Neural cell (in vitro differentiated cells): ENCODE data around the gene RANBP9. TPM values are rescaled to one million over a fixed set of nuclear protein-coding genes. Genes with fewer than 3 reads are reported as not detected.

Experiments
- H2AFZ ChIP-seq: fragments of 200-600, 300-800 bp; sonication (generic), shearing (Covaris generic); 2 replicates; pipeline ENCODE4 v1.6.0; 2014; ENCODE audit warnings: low read depth, mild to moderate bottlenecking, antibody characterized with exemption, low read length, moderate library complexity
- H3F3A ChIP-seq: fragments of 200-600 bp; shearing (Covaris generic); 2 replicates; pipeline ENCODE4 v1.6.1; 2016; ENCODE audit warnings: mild to moderate bottlenecking, moderate library complexity, mixed read lengths, antibody characterized with exemption, low read length; ENCODE audit not compliant: insufficient read depth, poor library complexity, severe bottlenecking
- H3K27ac ChIP-seq: fragments of 200-600, 300-800 bp; sonication (generic), shearing (Covaris generic); 2 replicates; pipeline ENCODE4 v1.5.1; 2014; ENCODE audit warnings: mild to moderate bottlenecking, low read length, moderate library complexity
- H3K27me3 ChIP-seq: fragments of 300-800, 200-600 bp; sonication (generic), shearing (Covaris generic); 2 replicates; pipeline ENCODE4 v1.6.0; 2014; ENCODE audit warnings: mild to moderate bottlenecking, low read depth, low read length, moderate library complexity; ENCODE audit not compliant: insufficient read depth
- H3K36me3 ChIP-seq: fragments of 300-800, 200-600 bp; sonication (generic), shearing (Covaris generic); 2 replicates; pipeline ENCODE4 v1.5.1; 2014; ENCODE audit warnings: mild to moderate bottlenecking, antibody characterized with exemption, low read length, moderate library complexity; ENCODE audit not compliant: insufficient read depth
- H3K4me2 ChIP-seq: fragments of 300-800, 200-600 bp; sonication (generic), shearing (Covaris generic); 2 replicates; pipeline ENCODE4 v1.6.0; 2014; ENCODE audit warnings: mild to moderate bottlenecking, low read length
- H3K4me3 ChIP-seq: fragments of 300-800, 200-600 bp; sonication (generic), shearing (Covaris generic); 2 replicates; pipeline ENCODE4 v1.5.1; 2014; ENCODE audit warnings: mild to moderate bottlenecking, low read length, moderate library complexity
- H3K79me2 ChIP-seq: fragments of 200-600 bp; shearing (Covaris generic); replicated peaks from 2 replicates; pipeline ENCODE4 v1.6.0; 2014; ENCODE audit warnings: mild to moderate bottlenecking, low read length, moderate library complexity; ENCODE audit not compliant: insufficient read depth
- H3K9ac ChIP-seq: fragments of 300-800, 200-600 bp; sonication (generic), shearing (Covaris generic); 2 replicates; pipeline ENCODE4 v1.6.1; 2016; ENCODE audit warnings: mild to moderate bottlenecking, low read length, mixed read lengths
- H3K9me2 ChIP-seq: fragments of 200-600 bp; shearing (Covaris generic); 2 replicates; pipeline ENCODE4 v1.6.1; 2016; ENCODE audit warnings: mild to moderate bottlenecking, low read length, mixed read lengths; ENCODE audit not compliant: insufficient read depth
- H3K9me3 ChIP-seq: fragments of 200-600, 300-800 bp; sonication (generic), shearing (Covaris generic); 2 replicates; pipeline ENCODE4 v1.6.1; 2016; ENCODE audit warnings: mild to moderate bottlenecking, mixed run types, low read length, moderate library complexity, mixed read lengths
- H4K20me1 ChIP-seq: fragments of 200-600 bp; shearing (Covaris generic); 2 replicates; pipeline ENCODE4 v1.6.1; 2016; ENCODE audit warnings: mild to moderate bottlenecking, mixed run types; ENCODE audit not compliant: insufficient read depth
- CTCF ChIP-seq: fragments of 450-650 bp; IDR thresholded peaks from 2 replicates; pipeline ENCODE4 v1.5.1; 2014; ENCODE audit warnings: antibody characterized with exemption, mild to moderate bottlenecking, moderate library complexity; ENCODE audit not compliant: poor library complexity, severe bottlenecking
- EP300 ChIP-seq: fragments of 450-650 bp; conservative IDR thresholded peaks from 2 replicates; pipeline ENCODE4 v1.6.1; 2014; ENCODE audit warnings: antibody characterized with exemption, mild to moderate bottlenecking, moderate library complexity; ENCODE audit not compliant: poor library complexity, severe bottlenecking
- EZH2 ChIP-seq: fragments of 200-600, 300-800 bp; shearing (Covaris generic), sonication (generic); IDR thresholded peaks from 2 replicates; pipeline ENCODE4 v1.6.1; 2014; ENCODE audit warnings: antibody characterized with exemption, low read length, borderline replicate concordance, mild to moderate bottlenecking; ENCODE audit not compliant: insufficient read depth, poor library complexity, severe bottlenecking
- MXI1 ChIP-seq: fragments of 450-650 bp; conservative IDR thresholded peaks from 2 replicates; pipeline ENCODE4 v1.6.1; 2014; ENCODE audit warnings: antibody characterized with exemption, mild to moderate bottlenecking; ENCODE audit not compliant: poor library complexity, severe bottlenecking
- POLR2AphosphoS5 ChIP-seq: IDR thresholded peaks from 2 replicates; pipeline ENCODE4 v1.6.1; 2012
- RAD21 ChIP-seq: fragments of 450-650 bp; conservative IDR thresholded peaks from 2 replicates; pipeline ENCODE4 v1.6.1; 2014; ENCODE audit warnings: antibody characterized with exemption, mild to moderate bottlenecking, moderate library complexity
- SMC3 ChIP-seq: fragments of 450-650 bp; conservative IDR thresholded peaks from 2 replicates; pipeline ENCODE4 v1.6.1; 2014; ENCODE audit warnings: antibody characterized with exemption, mild to moderate bottlenecking, moderate library complexity; ENCODE audit not compliant: poor library complexity
- TAF1 ChIP-seq: IDR thresholded peaks from 2 replicates; pipeline ENCODE4 v1.6.1; 2012; ENCODE audit warnings: low read depth
- polyA plus RNA-seq: library from polyadenylated mRNA; depleted of rRNA; stranded (reverse); fragments of >200 nt; gene quantifications from 2 replicates; pipeline ENCODE4 v1.2.3, GENCODE V29; 2014
- TF ChIP-seq, protein P1 (sequence below): IDR thresholded peaks from 2 replicates; pipeline ENCODE4 v1.6.1; 2012; ENCODE audit warnings: borderline replicate concordance

RANBP9 gene
- polyA plus RNA-seq, 1 donor from 2014 or later: 52.2 TPM

DNA sequence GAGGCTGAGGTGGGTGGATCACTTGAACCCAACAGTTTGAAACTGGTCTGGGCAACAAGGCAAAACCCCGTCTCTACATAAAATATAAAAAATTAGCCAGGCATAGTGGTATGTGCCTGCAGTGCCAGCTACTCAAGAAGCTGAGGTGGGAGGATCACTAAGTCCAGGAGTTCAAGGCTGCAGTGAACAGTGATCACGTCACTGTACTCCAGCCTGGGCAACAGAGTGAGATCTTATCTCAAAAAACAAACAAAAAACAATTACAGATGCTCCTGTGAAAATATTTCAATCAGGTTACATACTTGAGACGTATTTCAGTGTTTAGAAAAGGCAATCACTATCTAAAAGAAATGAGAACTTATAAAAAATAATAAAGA, 33.8 kb downstream of the RANBP9 start:
- peaks cover 81% of the 10 kb centered on the region for H3K79me2 ChIP-seq
- H3K9me2 ChIP-seq: no peaks in the 10 kb centered on the region
- TF ChIP-seq RAD21: no peak
- TF ChIP-seq TAF1: no peak
- TF ChIP-seq SMC3: no peak
- TF ChIP-seq EP300: no peak
- no peak for TF ChIP-seq EZH2
- H3K9me3 ChIP-seq: no peaks in the 10 kb centered on the region
- H3K9ac ChIP-seq: no peak overlapping the region
- no peaks in the 10 kb centered on the region for H3K27me3 ChIP-seq
- no peak overlapping the region for H2AFZ ChIP-seq
- no peak overlapping the region for H3K27ac ChIP-seq
- no peak overlapping the region for H3K4me3 ChIP-seq
- no peaks in the 10 kb centered on the region for H4K20me1 ChIP-seq
- no peaks in the 10 kb centered on the region for H3F3A ChIP-seq
- no peak overlapping the region for H3K4me2 ChIP-seq
- H3K36me3 ChIP-seq: no peaks in the 10 kb centered on the region

- Histone ChIP-seq H3K4me2 (no peak overlapping the region), H3K27me3 (no peaks in the 10 kb centered on the region), H3K27ac (no peak overlapping the region), H3K9me2 (no peaks in the 10 kb centered on the region), H3K9ac (no peak overlapping the region), H3K36me3 (no peaks in the 10 kb centered on the region), H3K9me3 (no peaks in the 10 kb centered on the region), H2AFZ (no peak overlapping the region), H3K4me3 (no peak overlapping the region), H3K79me2 (peaks cover 83% of the 10 kb centered on the region), H4K20me1 (no peaks in the 10 kb centered on the region), H3F3A (no peaks in the 10 kb centered on the region)
- TF ChIP-seq CTCF (no peak), TAF1 (no peak), RAD21 (no peak), EZH2 (no peak), SMC3 (no peak), POLR2AphosphoS5 (no peak), MXI1 (no peak), EP300 (no peak)
- TF ChIP-seq, protein P1, sequence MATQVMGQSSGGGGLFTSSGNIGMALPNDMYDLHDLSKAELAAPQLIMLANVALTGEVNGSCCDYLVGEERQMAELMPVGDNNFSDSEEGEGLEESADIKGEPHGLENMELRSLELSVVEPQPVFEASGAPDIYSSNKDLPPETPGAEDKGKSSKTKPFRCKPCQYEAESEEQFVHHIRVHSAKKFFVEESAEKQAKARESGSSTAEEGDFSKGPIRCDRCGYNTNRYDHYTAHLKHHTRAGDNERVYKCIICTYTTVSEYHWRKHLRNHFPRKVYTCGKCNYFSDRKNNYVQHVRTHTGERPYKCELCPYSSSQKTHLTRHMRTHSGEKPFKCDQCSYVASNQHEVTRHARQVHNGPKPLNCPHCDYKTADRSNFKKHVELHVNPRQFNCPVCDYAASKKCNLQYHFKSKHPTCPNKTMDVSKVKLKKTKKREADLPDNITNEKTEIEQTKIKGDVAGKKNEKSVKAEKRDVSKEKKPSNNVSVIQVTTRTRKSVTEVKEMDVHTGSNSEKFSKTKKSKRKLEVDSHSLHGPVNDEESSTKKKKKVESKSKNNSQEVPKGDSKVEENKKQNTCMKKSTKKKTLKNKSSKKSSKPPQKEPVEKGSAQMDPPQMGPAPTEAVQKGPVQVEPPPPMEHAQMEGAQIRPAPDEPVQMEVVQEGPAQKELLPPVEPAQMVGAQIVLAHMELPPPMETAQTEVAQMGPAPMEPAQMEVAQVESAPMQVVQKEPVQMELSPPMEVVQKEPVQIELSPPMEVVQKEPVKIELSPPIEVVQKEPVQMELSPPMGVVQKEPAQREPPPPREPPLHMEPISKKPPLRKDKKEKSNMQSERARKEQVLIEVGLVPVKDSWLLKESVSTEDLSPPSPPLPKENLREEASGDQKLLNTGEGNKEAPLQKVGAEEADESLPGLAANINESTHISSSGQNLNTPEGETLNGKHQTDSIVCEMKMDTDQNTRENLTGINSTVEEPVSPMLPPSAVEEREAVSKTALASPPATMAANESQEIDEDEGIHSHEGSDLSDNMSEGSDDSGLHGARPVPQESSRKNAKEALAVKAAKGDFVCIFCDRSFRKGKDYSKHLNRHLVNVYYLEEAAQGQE: no peak
Observed at GRCh38 chr6:13676551-13677156, 35.0 kb downstream of the RANBP9 start.
